Muscle layer of colon (tissue), 2 donors: Measurements from ENCODE around the gene TMEM233.

ENCODE experiments used
- H3K27ac ChIP-seq: one replicate; pipeline ENCODE4 v1.7.0; 2013; ENCODE audit warnings: low read depth, mild to moderate bottlenecking, low read length, moderate library complexity
- H3K27me3 ChIP-seq, 2 donors: one replicate each; pipeline ENCODE4 v1.7.0; 2013; ENCODE audit warnings: low read length in 2 of 2, mild to moderate bottlenecking in 2 of 2; ENCODE audit not compliant: insufficient read depth in 2 of 2, control insufficient read depth in 1 of 2
- H3K36me3 ChIP-seq: one replicate; pipeline ENCODE4 v1.7.0; 2013; ENCODE audit warnings: mild to moderate bottlenecking, low read length; ENCODE audit not compliant: insufficient read depth
- H3K4me1 ChIP-seq: one replicate; pipeline ENCODE4 v1.7.0; 2013; ENCODE audit warnings: mild to moderate bottlenecking, low read length; ENCODE audit not compliant: insufficient read depth
- H3K4me3 ChIP-seq, 2 donors: one replicate each; pipeline ENCODE4 v1.7.0; 2013; ENCODE audit warnings: low read length in 2 of 2, low read depth in 1 of 2, mild to moderate bottlenecking in 1 of 2, moderate library complexity in 1 of 2
- H3K9ac ChIP-seq: one replicate; pipeline ENCODE4 v1.7.0; 2013; ENCODE audit warnings: low read length
- H3K9me3 ChIP-seq: one replicate; pipeline ENCODE4 v1.7.0; 2013; ENCODE audit warnings: mild to moderate bottlenecking, low read length
- donor health status: abdominal sarcoma.
- donor health status: Adenocarcinoma of cecum.

The TMEM233 gene

GRCh38 chr12:119673634-119674033 lies 80.1 kb downstream of the TMEM233 start:
- no peaks in the 10 kb centered on the region for H3K9me3 ChIP-seq
- H3K9ac ChIP-seq, result no peak overlapping the region
- H3K27ac ChIP-seq, result no peak overlapping the region
- H3K4me1 ChIP-seq, result peaks cover 7% of the 10 kb centered on the region
- H3K4me3 ChIP-seq, result no peak overlapping the region
- H3K36me3 ChIP-seq, result peaks cover 69% of the 10 kb centered on the region
- H3K27me3 ChIP-seq, result no peaks in the 10 kb centered on the region

DNA sequence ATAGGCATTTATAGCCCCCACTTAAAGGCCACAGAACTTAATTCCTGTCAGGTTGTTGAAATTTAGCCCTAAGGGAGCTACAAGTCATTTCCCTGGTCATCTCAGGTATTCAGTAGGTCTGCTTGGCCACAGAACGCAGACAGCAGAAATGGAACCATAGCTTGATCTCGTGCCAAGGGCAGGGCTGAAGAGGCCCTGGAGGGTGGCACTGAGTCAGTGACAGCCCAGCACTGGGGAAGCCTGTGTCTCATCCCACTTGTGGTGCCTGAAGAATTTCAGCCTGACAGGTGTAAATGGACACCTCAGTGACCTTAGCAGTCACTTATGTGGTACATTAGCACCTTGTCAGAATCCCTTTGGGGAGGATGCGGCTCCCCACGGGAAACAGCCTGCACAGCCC lies 81.0 kb downstream of the TMEM233 start:
- Histone ChIP-seq H3K9me3 (no peaks in the 10 kb centered on the region), H3K36me3 (peaks cover 78% of the 10 kb centered on the region), H3K4me3 (no peak overlapping the region), H3K27me3 (no peaks in the 10 kb centered on the region), H3K27ac (no peak overlapping the region), H3K9ac (no peak overlapping the region), H3K4me1 (peaks cover 6% of the 10 kb centered on the region)

DNA sequence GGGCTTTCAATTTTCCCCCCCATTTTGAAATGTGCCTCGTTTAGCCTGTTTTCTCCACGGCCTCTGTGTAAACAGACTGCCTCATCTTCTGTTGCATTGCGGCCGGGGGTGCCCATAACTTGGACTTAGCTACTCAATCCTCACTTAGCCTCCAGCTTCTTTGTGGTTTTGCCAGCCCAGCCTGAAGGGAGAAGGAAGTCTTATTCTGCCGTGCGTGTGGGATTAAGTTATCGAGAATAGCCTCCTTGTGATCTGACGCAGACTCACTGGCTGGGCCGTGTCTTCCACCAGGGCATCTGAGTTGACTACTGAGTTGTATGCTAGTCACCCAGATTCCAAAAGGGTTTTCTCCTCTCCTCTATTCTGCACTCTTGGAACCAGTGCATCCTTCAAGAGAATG lies 82.4 kb downstream of the TMEM233 start:
- H3K9ac ChIP-seq, result no peak overlapping the region
- no peak overlapping the region for H3K27ac ChIP-seq
- no peaks in the 10 kb centered on the region for H3K27me3 ChIP-seq
- H3K4me3 ChIP-seq, result no peak overlapping the region
- no peaks in the 10 kb centered on the region for H3K9me3 ChIP-seq
- H3K4me1 ChIP-seq, result no peaks in the 10 kb centered on the region
- H3K36me3 ChIP-seq, result peaks cover 90% of the 10 kb centered on the region

DNA sequence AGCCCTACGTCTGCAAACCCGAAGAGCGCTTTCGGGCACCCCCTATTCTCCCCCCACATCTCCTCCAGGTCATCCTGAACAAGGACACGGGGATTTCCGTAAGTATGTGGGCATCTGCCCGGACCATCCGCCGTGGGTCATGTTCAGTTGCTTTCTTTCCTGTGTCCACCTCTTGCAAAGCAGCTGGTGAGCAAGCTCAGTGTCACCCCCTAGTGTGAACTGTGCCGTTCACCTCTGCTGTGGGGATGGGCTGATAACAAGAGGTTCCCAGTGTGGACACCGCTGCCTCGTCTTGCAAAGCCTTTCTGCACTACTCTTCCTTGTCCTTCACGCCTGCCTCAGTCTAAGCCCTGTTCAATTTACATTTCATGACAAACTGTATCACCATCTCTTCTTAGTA lies 83.0 kb downstream of the TMEM233 start:
- Histone ChIP-seq H3K9me3 (no peaks in the 10 kb centered on the region), H3K27ac (no peak overlapping the region), H3K4me3 (no peak overlapping the region), H3K4me1 (no peaks in the 10 kb centered on the region), H3K9ac (no peak overlapping the region), H3K27me3 (no peaks in the 10 kb centered on the region), H3K36me3 (peaks cover 93% of the 10 kb centered on the region)

- H3K4me3 ChIP-seq, result no peak overlapping the region
- no peaks in the 10 kb centered on the region for H3K4me1 ChIP-seq
- H3K27ac ChIP-seq, result no peak overlapping the region
- no peaks in the 10 kb centered on the region for H3K27me3 ChIP-seq
- peaks cover 76% of the 10 kb centered on the region for H3K36me3 ChIP-seq
- no peaks in the 10 kb centered on the region for H3K9me3 ChIP-seq
- H3K9ac ChIP-seq, result no peak overlapping the region
Measured at GRCh38 chr12:119678459-119678858, 84.9 kb downstream of the TMEM233 start.

DNA sequence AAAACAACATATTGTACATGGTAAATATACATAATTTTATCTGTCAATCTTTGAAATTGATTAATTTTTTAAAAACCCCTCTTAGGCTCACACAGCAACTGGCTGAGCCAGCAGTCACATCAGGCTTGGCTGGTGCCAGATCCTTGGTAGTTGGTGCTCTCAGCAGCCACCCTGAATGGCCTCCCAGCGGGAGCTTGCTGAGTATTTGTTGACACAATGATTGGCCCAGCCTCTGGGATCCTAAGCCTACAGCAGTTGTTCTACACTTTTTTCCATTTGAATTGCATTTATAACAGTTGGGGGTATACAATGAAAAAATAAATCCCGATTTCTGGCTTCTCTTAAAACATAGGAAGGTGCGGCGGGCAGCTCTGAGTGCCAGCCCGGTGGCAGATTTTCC lies 85.5 kb downstream of the TMEM233 start:
- no peak overlapping the region for H3K4me3 ChIP-seq
- H3K9me3 ChIP-seq, result no peaks in the 10 kb centered on the region
- no peaks in the 10 kb centered on the region for H3K4me1 ChIP-seq
- peaks cover 70% of the 10 kb centered on the region for H3K36me3 ChIP-seq
- H3K27me3 ChIP-seq, result no peaks in the 10 kb centered on the region
- no peak overlapping the region for H3K9ac ChIP-seq
- no peak overlapping the region for H3K27ac ChIP-seq

DNA sequence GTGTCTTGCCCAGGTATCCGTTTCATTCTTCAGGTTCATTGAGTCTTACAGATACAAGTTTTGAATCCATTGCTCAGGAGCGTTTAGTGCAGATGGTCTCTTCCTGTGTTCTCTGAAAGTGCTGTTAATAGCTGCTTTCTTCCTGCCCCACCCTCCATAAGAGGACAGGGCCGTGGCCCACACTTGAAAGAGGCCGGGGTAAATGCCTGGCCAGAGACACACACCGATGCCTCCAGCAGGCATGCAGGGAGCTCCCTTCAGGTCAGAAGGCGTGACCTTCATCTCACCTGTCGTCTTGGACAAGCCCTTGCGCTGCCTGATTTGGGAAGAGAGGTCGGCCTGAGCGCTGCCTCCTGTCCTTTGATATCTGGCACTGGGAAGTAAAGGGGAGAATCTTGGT lies 85.9 kb downstream of the TMEM233 start:
- no peaks in the 10 kb centered on the region for H3K4me1 ChIP-seq
- H3K9me3 ChIP-seq, result no peaks in the 10 kb centered on the region
- no peak overlapping the region for H3K27ac ChIP-seq
- peaks cover 65% of the 10 kb centered on the region for H3K36me3 ChIP-seq
- no peak overlapping the region for H3K4me3 ChIP-seq
- no peak overlapping the region for H3K9ac ChIP-seq
- H3K27me3 ChIP-seq, result no peaks in the 10 kb centered on the region

- H3K27me3 ChIP-seq, result no peaks in the 10 kb centered on the region
- H3K36me3 ChIP-seq, result peaks cover 50% of the 10 kb centered on the region
- no peaks in the 10 kb centered on the region for H3K9me3 ChIP-seq
- no peak overlapping the region for H3K27ac ChIP-seq
- H3K9ac ChIP-seq, result no peak overlapping the region
- no peak overlapping the region for H3K4me3 ChIP-seq
- H3K4me1 ChIP-seq, result no peaks in the 10 kb centered on the region
Measured at GRCh38 chr12:119681111-119681510, 87.5 kb downstream of the TMEM233 start.

DNA sequence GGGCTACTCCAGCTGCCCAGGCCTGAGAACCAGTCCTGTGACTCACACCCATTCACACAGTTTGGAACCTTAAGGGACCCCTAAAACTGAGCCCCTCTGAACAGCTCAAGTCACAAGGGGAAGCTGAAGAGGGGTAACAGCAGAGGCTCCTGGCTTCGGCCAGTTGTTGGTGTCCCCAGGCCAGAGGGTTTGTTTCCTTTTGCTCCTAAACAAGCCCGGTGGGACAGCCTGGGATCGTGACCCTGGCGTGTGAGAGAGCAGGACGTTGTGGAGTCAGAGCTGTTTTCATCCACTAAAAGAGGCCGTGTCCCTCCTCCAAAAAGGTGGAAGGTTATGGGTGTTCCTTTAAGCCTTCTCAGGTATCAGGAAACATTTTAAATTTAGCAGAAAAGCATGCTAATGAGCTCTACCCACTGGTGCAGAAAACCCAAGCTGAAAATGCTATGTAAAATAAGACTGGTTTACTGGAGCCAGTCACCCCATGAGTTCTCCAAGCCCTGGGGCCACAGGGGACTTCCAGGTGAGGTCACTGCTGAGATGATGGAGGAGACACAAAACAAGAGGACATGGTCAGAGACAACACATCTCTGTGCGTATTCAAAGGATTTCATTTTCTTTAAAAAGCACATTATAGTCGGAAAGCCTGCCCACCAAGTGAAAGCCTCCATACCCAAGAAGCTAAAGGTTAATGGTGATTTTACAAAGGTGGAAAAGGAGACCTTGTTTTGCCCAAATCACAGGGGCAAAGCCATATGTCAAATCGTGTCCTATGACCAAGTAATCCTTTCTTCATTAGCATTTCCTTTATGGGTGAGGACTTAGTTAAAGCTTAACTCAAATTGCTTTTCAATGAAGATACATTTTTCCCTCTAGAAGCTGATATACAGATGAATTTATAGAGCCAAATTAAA lies 88.4 kb downstream of the TMEM233 start:
- Histone ChIP-seq H3K27ac (no peak overlapping the region), H3K9ac (no peak overlapping the region)

DNA sequence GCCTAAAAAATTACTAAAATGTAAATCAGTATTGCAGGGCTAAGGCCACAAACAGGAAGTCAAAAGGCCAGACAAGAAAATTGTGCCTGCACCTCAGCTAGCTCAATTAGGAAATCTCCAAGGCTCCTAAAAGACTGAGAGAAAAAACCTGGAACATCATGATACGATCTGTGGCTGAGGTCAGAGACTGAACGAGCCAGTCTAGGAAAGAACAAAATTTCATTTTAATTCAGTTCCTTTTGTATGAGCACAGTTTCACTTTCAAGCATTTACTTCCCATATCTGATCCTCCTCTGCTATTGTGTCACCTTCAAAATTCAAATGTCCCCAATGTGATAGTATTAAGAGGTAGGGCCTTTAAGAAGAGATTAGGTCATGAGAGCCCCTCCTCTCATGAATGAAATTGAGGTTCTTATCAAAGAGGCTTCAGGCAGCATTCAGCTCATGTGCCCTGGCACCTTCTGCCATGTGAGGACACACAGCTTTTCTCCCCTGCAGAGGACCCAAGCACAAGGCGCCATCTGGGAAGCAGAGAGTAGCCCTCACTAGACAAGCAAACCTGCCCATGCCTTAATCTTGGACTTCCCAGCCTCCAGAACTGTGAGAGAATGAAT lies 89.2 kb downstream of the TMEM233 start:
- Histone ChIP-seq H3K27me3 (no peaks in the 10 kb centered on the region), H3K9ac (no peak overlapping the region), H3K4me1 (no peaks in the 10 kb centered on the region), H3K27ac (no peak overlapping the region), H3K9me3 (no peaks in the 10 kb centered on the region), H3K36me3 (peaks cover 35% of the 10 kb centered on the region), H3K4me3 (no peak overlapping the region)

More for the DNA sequence above, 88.4 kb downstream of the TMEM233 start:
- H3K27me3 ChIP-seq, result no peaks in the 10 kb centered on the region
- no peak overlapping the region for H3K4me3 ChIP-seq
- peaks cover 41% of the 10 kb centered on the region for H3K36me3 ChIP-seq
- no peaks in the 10 kb centered on the region for H3K4me1 ChIP-seq
- no peaks in the 10 kb centered on the region for H3K9me3 ChIP-seq

DNA sequence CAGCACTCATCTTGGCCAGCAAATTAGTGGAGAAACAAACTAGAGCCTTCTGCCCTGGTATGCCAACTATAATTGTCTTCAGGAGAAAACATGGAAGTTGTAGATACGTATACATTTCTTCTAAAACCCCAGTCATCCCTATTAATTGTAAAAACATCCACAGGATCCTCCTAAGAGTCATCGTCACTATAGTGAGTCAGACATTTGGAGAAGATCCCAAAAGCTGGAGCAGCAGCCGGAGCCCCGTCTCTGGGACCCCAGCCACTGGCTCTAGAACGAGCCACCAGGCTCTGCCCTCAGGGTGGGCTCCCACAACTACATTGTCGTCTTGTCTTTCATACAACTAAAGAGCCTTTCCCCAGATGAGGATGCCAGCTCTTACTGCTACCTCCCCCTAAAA lies 89.8 kb downstream of the TMEM233 start:
- Histone ChIP-seq H3K9me3 (no peaks in the 10 kb centered on the region), H3K27me3 (no peaks in the 10 kb centered on the region), H3K36me3 (peaks cover 29% of the 10 kb centered on the region), H3K27ac (no peak overlapping the region), H3K4me3 (no peak overlapping the region), H3K9ac (no peak overlapping the region), H3K4me1 (no peaks in the 10 kb centered on the region)

- peaks cover 25% of the 10 kb centered on the region for H3K36me3 ChIP-seq
- H3K27me3 ChIP-seq, result no peaks in the 10 kb centered on the region
- H3K4me3 ChIP-seq, result no peak overlapping the region
- H3K9me3 ChIP-seq, result no peaks in the 10 kb centered on the region
- H3K4me1 ChIP-seq, result no peaks in the 10 kb centered on the region
- H3K9ac ChIP-seq, result no peak overlapping the region
- no peak overlapping the region for H3K27ac ChIP-seq
Measured at GRCh38 chr12:119683816-119684215, 90.2 kb downstream of the TMEM233 start.
